Vagina (tissue), 2 donors: Measurements from ENCODE around the gene CCDC148. TPM values are rescaled to one million over a fixed set of nuclear protein-coding genes. Genes with fewer than 3 reads are reported as not detected.

Experiments used
- DNase-seq, 2 donors: peaks; one replicate each; pipeline ENCODE4 v3.0.0-alpha.2; 2017; ENCODE audit errors: extremely low spot score in 2 of 2
- H3K27ac ChIP-seq: fragments of 200-600 bp; sonication (generic); one replicate; pipeline ENCODE4 v1.5.1; 2019
- H3K27me3 ChIP-seq: fragments of 200-600 bp; sonication (generic); one replicate; pipeline ENCODE4 v1.5.1; 2019
- H3K36me3 ChIP-seq, 2 donors: fragments of 200-600 bp; sonication (generic); one replicate each; pipeline ENCODE4 v1.5.1; 2017 to 2019
- H3K4me1 ChIP-seq: fragments of 200-600 bp; sonication (generic); one replicate; pipeline ENCODE4 v1.5.1; 2019
- H3K4me3 ChIP-seq, 2 donors: fragments of 200-600 bp; sonication (generic); 1 replicate in 1 of 2; 2 replicates in 1 of 2; pipeline ENCODE4 v1.5.1; 2016 to 2019
- H3K9me3 ChIP-seq: fragments of 200-600 bp; sonication (generic); one replicate; pipeline ENCODE4 v1.5.1; 2019
- POLR2A ChIP-seq, 2 donors: fragments of 450-650 bp; IDR thresholded peaks; one replicate each; pipeline ENCODE4 v1.6.1; 2017; ENCODE audit warnings: antibody characterized with exemption in 2 of 2, mild to moderate bottlenecking in 2 of 2, moderate library complexity in 2 of 2
- POLR2AphosphoS5 ChIP-seq, 2 donors: sonication (generic); formaldehyde crosslinking; IDR thresholded peaks; one replicate each; pipeline ENCODE4 v1.9.0; 2017; ENCODE audit warnings: antibody characterized with exemption in 2 of 2, mild to moderate bottlenecking in 2 of 2, low read depth in 1 of 2; ENCODE audit not compliant: insufficient read depth in 1 of 2
- intact Hi-C: fragments of 100-400 bp; cut with DNase I; formaldehyde crosslinking; loops from one replicate; pipeline ENCODE4 v1.15.1; 2023
- total RNA-seq: library from RNA; depleted of rRNA; stranded (reverse); fragments of >200 nt; gene quantifications from one replicate; pipeline ENCODE4 v1.2.3, GENCODE V29; 2016
- TF ChIP-seq, protein P1 (sequence below), 3 experiments: fragments of 450-650 bp in 2 of 3; fragments of 200-600 bp in 1 of 3; sonication (generic) in 1 of 3; IDR thresholded peaks; one replicate each; pipeline ENCODE4 v1.5.1; 2017 to 2019; ENCODE audit warnings: antibody characterized with exemption in 3 of 3, mild to moderate bottlenecking in 2 of 3, moderate library complexity in 2 of 3

CCDC148 gene
- total RNA-seq, 1 donor from 2014 or later, result not detected

DNA sequence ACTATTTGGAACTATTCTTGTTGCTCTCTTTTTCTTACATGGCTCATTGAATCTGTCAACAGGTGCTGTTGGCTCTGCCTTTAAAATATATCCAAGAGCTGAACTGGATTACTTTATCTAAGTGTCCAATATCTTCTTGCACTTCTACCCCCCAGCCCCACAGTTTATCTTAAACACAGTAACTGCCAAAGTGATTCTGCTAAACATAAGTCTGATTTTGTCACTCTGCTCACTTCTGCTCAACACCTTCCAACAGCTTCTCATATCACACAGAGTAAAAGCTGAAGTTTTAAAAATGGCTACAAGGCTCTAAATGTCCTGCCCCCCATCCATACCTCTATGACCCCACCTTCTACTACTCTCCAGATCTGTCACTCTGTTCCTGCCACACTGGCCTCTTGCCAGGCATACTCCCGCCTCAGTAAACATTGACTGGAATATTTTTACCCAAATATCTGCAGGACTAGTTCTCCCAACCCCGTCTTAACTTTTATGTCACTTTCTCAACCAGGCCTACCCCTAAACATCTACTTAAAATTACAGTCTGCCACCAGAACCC lies 130.7 kb downstream of the CCDC148 start:
- Histone ChIP-seq H3K9me3 (no peaks in the 10 kb centered on the region), H3K27me3 (no peaks in the 10 kb centered on the region), H3K4me1 (no peaks in the 10 kb centered on the region), H3K36me3 (no peaks in the 10 kb centered on the region), H3K4me3 (no peak overlapping the region), H3K27ac (no peak overlapping the region)
- DNase-seq, result no peak
- intact Hi-C loops, result no loop called here
- no peak for TF ChIP-seq POLR2AphosphoS5 (IDR thresholded peaks at IDR 0.05; ENCODE audit: insufficient read depth in 1 of 2, low read depth in 1 of 2)
- TF ChIP-seq, protein P1, sequence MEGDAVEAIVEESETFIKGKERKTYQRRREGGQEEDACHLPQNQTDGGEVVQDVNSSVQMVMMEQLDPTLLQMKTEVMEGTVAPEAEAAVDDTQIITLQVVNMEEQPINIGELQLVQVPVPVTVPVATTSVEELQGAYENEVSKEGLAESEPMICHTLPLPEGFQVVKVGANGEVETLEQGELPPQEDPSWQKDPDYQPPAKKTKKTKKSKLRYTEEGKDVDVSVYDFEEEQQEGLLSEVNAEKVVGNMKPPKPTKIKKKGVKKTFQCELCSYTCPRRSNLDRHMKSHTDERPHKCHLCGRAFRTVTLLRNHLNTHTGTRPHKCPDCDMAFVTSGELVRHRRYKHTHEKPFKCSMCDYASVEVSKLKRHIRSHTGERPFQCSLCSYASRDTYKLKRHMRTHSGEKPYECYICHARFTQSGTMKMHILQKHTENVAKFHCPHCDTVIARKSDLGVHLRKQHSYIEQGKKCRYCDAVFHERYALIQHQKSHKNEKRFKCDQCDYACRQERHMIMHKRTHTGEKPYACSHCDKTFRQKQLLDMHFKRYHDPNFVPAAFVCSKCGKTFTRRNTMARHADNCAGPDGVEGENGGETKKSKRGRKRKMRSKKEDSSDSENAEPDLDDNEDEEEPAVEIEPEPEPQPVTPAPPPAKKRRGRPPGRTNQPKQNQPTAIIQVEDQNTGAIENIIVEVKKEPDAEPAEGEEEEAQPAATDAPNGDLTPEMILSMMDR (IDR thresholded peaks at IDR 0.05), result no peak
- no peak for TF ChIP-seq POLR2A (IDR thresholded peaks at IDR 0.05)

DNA sequence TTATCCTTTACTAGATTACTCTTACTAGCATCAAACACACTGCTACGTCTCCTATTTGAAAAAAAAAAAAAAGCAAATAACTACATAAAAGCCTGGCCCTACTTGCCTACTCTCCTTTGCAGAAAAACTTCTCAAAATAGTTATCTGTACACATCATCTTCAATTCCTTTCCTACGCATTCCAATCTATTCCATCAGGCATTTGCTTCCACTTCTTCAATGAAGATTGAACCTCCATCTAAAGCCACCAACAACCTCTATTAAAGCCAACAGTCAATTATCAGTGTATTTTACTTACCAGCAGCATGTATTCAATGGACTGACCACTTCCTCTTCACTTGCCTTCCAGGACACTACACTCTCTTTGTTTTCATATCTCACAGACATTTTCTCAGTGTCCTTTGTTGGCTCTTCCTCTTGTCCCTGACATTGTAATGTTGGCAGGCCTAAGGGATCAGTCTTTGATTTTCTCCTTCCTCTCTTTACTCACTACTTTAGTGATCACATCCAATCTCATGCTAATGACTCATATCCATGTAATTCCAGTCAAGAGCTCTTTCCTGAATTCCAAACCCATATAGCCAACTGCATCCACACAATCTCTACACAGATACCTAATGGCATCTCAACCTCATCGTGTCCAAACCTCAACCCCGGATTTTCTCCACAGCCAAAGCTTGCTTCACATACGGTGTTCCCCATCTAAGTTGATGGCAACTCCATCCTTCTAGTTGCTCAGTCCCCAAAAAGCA lies 131.3 kb downstream of the CCDC148 start:
- Histone ChIP-seq H3K36me3 (no peaks in the 10 kb centered on the region), H3K27ac (no peak overlapping the region), H3K27me3 (no peaks in the 10 kb centered on the region), H3K4me3 (no peak overlapping the region), H3K4me1 (no peaks in the 10 kb centered on the region), H3K9me3 (no peaks in the 10 kb centered on the region)
- TF ChIP-seq POLR2AphosphoS5 (IDR thresholded peaks at IDR 0.05; ENCODE audit: insufficient read depth in 1 of 2, low read depth in 1 of 2) (no peak), POLR2A (IDR thresholded peaks at IDR 0.05) (no peak)
- TF ChIP-seq, protein P1 (IDR thresholded peaks at IDR 0.05), result no peak
- no peak for DNase-seq
- intact Hi-C loops, result no loop called here

DNA sequence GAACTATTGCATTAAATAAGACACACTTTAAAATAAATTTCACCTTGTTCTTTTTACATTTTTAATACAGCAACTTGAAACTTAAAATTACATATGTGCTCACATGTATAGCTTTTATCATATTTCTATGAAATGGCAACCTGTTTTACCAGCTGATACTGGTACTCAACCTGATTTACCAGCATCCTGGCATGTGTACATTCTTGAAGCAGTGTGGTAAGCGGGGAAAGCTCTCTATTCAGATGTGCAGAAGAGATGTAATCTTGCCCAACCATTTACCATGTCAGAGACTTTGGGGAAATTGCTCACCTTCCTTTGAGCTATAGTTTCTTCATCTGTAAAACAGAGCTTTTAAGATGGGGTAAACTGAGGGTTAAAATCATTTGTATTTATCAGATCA lies 133.2 kb downstream of the CCDC148 start:
- DNase-seq, result no peak
- Histone ChIP-seq H3K36me3 (no peaks in the 10 kb centered on the region), H3K9me3 (no peaks in the 10 kb centered on the region), H3K27me3 (no peaks in the 10 kb centered on the region), H3K4me3 (no peak overlapping the region), H3K4me1 (no peaks in the 10 kb centered on the region), H3K27ac (no peak overlapping the region)
- TF ChIP-seq, protein P1 (IDR thresholded peaks at IDR 0.05), result no peak
- TF ChIP-seq POLR2A (IDR thresholded peaks at IDR 0.05), result no peak
- TF ChIP-seq POLR2AphosphoS5 (IDR thresholded peaks at IDR 0.05; ENCODE audit: insufficient read depth in 1 of 2, low read depth in 1 of 2), result no peak
- intact Hi-C loops, result no loop called here

- Histone ChIP-seq H3K27ac (no peak overlapping the region), H3K9me3 (no peaks in the 10 kb centered on the region), H3K4me1 (no peaks in the 10 kb centered on the region), H3K27me3 (no peaks in the 10 kb centered on the region), H3K36me3 (no peaks in the 10 kb centered on the region), H3K4me3 (no peak overlapping the region)
- no peak for DNase-seq
- intact Hi-C loops, result no loop called here
- TF ChIP-seq POLR2A (IDR thresholded peaks at IDR 0.05) (no peak), POLR2AphosphoS5 (IDR thresholded peaks at IDR 0.05; ENCODE audit: insufficient read depth in 1 of 2, low read depth in 1 of 2) (no peak)
- TF ChIP-seq, protein P1 (IDR thresholded peaks at IDR 0.05), result no peak
Observed at GRCh38 chr2:158321264-158321663, 135.3 kb downstream of the CCDC148 start.

DNA sequence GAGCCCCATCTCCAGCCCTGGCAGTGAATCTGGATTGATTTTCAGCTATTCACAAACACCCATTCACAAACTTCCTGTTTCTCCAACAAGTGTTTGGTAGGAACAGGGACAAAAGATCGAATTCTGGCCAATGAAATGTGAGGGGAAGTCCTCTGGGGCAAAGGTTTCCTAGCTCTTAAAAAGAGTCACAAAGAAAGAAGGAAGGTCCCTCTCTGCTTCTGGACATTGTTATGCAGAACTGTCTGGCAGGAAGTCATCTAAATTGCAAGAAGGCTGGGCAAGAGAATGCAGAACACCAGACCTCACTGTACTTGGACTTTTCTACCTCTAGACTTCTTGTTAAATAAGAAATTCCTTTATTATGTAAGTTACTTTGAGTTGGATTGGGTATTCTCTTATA lies 137.3 kb downstream of the CCDC148 start:
- Histone ChIP-seq H3K27ac (no peak overlapping the region), H3K4me3 (no peak overlapping the region), H3K4me1 (no peaks in the 10 kb centered on the region), H3K27me3 (no peaks in the 10 kb centered on the region), H3K9me3 (no peaks in the 10 kb centered on the region), H3K36me3 (no peaks in the 10 kb centered on the region)
- no peak for DNase-seq
- no peak for TF ChIP-seq POLR2A (IDR thresholded peaks at IDR 0.05)
- TF ChIP-seq, protein P1 (IDR thresholded peaks at IDR 0.05), result no peak
- no peak for TF ChIP-seq POLR2AphosphoS5 (IDR thresholded peaks at IDR 0.05; ENCODE audit: insufficient read depth in 1 of 2, low read depth in 1 of 2)
- intact Hi-C loops, result no loop called here
